HG03064 (cell line): Measurements from ENCODE around the gene ZMYND19.
A peak's percentile ranks its signal among the peaks of the same experiment; 100 is the strongest.
"Not testable (repeated sequence)": the region's sequence is repeated elsewhere in the genome, so short reads cannot be mapped to it uniquely, and the experiment has no call there.

Experiments
- ATAC-seq: cut with Tn5 transposase; IDR thresholded peaks from one replicate; pipeline ENCODE4 v1.9.1; 2021; ENCODE audit warnings: low read depth; ENCODE audit not compliant: unreplicated experiment

ZMYND19 gene

GRCh38 chr9:137614631-137615386, 24.5 kb upstream of the ZMYND19 start:
- ATAC-seq = no peak

GRCh38 chr9:137613738-137614523, 23.6 kb upstream of the ZMYND19 start:
- no peak for ATAC-seq

- ATAC-seq = no peak
These were observed 22.9 kb upstream of the ZMYND19 start for GRCh38 chr9:137613259-137613658.

GRCh38 chr9:137612741-137613142, 22.4 kb upstream of the ZMYND19 start:
- no peak for ATAC-seq

- no peak for ATAC-seq
These were observed 21.6 kb upstream of the ZMYND19 start for GRCh38 chr9:137611623-137612609.

- no peak for ATAC-seq
These were observed 20.6 kb upstream of the ZMYND19 start for GRCh38 chr9:137610944-137611343.

- ATAC-seq = no peak
These were observed 17.0 kb upstream of the ZMYND19 start for GRCh38 chr9:137607141-137607857.

- ATAC-seq = no peak
These were observed 16.4 kb upstream of the ZMYND19 start for GRCh38 chr9:137606734-137607138.

GRCh38 chr9:137606005-137606621, 15.8 kb upstream of the ZMYND19 start:
- ATAC-seq = peak; percentile 24

- ATAC-seq = peak; percentile 63
These were observed 15.1 kb upstream of the ZMYND19 start, which contains the start of gene ARRDC1 for GRCh38 chr9:137605121-137606004. ARRDC1 (plus strand) TSS chr9:137605686; CDS start chr9:137605718, 32 bp downstream.

- ATAC-seq = no peak
These were observed 14.2 kb upstream of the ZMYND19 start for GRCh38 chr9:137604345-137605086.

- ATAC-seq = no peak
These were observed 13.6 kb upstream of the ZMYND19 start for GRCh38 chr9:137603879-137604278.

GRCh38 chr9:137602661-137603060, 12.3 kb upstream of the ZMYND19 start:
- ATAC-seq = no peak

- no peak for ATAC-seq
These were observed 8.6 kb upstream of the ZMYND19 start for GRCh38 chr9:137598943-137599342.

- ATAC-seq = not testable (repeated sequence)
These were observed 6.3 kb upstream of the ZMYND19 start for GRCh38 chr9:137596577-137596976.

- no peak for ATAC-seq
These were observed 2.9 kb upstream of the ZMYND19 start for GRCh38 chr9:137593176-137593575.

- no peak for ATAC-seq
These were observed 2.5 kb upstream of the ZMYND19 start for GRCh38 chr9:137592767-137593166.

GRCh38 chr9:137590123-137590468, 216 bp downstream of the ZMYND19 start:
- peak; percentile 27 for ATAC-seq
